Measurements from ENCODE around the gene ZNF268.

Gene ZNF268

DNA sequence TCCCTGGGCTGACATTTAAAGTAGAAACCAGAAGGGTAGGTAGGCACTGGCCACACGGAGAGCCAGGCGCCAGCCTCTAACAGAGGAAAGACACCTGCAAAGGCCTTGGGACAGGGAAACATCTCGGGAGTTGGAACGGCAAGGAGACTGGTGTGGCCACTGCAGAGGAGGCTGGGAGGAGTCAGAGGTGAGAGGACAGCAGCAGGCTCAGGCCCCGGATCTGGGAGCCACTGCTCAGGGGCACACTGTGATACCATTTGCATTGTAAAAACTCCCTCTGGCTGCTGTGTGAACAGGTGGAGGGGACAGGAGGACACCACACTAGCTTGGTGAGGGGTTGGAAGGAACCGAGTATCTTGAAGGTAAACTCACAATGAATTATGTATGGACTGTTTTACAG, 51.7 kb downstream of the ZNF268 start:
- Histone ChIP-seq H3K27ac (ENCODE audit: low read length) (no peak overlapping the region), H3K4me3 (ENCODE audit: low read length) (no peak overlapping the region), H3K4me1 (ENCODE audit: low read length) (no peaks in the 10 kb centered on the region), H3K27me3 (ENCODE audit: low read depth, low read length) (no peaks in the 10 kb centered on the region), H3K36me3 (replicated peaks; ENCODE audit: low read depth, low read length) (no peaks in the 10 kb centered on the region), H2AFZ (ENCODE audit: low read depth, low read length) (no peak overlapping the region), H3K4me2 (ENCODE audit: low read length) (no peak overlapping the region), H3K9me3 (ENCODE audit: insufficient read depth, low read length) (0 out of 2 replicates have a peak, but pooled peaks cover 4% of the 10 kb centered on the region), H4K20me1 (ENCODE audit: insufficient read depth, low read length) (no peaks in the 10 kb centered on the region), H3K79me2 (ENCODE audit: low read length) (no peaks in the 10 kb centered on the region), H3K9ac (ENCODE audit: low read length) (no peak overlapping the region)
- no peak for TF ChIP-seq EZH2phosphoT487 (IDR thresholded peaks at IDR 0.05; ENCODE audit: low read depth)
- TF ChIP-seq CTCF (IDR thresholded peaks at IDR 0.05; ENCODE audit: low read depth, low read length), result no peak

DNA sequence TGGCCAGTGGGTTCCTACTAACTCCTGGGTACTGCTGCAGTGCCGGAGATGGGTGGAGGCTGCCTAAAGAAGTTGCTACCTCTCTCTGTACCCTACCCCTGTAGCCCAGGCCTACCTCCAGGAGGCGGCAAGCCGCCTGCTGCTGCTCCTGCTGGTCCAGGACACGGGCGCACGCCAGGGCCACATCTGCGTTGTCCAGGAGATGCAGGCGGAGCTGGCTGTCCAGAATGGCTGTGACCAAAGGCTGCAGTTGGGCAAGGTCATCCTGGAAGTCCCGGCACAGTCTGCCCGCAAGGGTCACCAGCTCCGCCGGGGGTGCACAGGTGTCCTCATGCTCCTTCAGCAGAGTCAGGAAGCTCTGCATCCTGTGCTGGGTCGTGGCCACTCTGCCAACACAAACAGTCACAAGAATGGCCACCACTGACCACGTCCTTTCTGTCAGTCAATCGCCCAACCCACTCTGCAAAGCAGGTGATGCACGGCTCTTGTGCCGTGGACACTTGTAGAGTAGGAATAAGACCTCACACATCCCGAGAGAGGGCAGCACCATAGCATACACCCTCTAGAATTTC, 52.8 kb downstream of the ZNF268 start:
- Histone ChIP-seq H3K27me3 (ENCODE audit: low read depth, low read length) (no peaks in the 10 kb centered on the region), H3K9ac (ENCODE audit: low read length) (no peak overlapping the region), H3K27ac (ENCODE audit: low read length) (no peak overlapping the region), H3K9me3 (ENCODE audit: insufficient read depth, low read length) (0 out of 2 replicates have a peak, but pooled peaks cover 4% of the 10 kb centered on the region), H3K4me2 (ENCODE audit: low read length) (no peak overlapping the region), H3K79me2 (ENCODE audit: low read length) (no peaks in the 10 kb centered on the region), H3K4me3 (ENCODE audit: low read length) (no peak overlapping the region), H3K36me3 (replicated peaks; ENCODE audit: low read depth, low read length) (no peaks in the 10 kb centered on the region), H4K20me1 (ENCODE audit: insufficient read depth, low read length) (no peaks in the 10 kb centered on the region), H3K4me1 (ENCODE audit: low read length) (no peaks in the 10 kb centered on the region), H2AFZ (ENCODE audit: low read depth, low read length) (no peak overlapping the region)
- TF ChIP-seq EZH2phosphoT487 (IDR thresholded peaks at IDR 0.05; ENCODE audit: low read depth), result no peak
- TF ChIP-seq CTCF (IDR thresholded peaks at IDR 0.05; ENCODE audit: low read depth, low read length), result no peak

DNA sequence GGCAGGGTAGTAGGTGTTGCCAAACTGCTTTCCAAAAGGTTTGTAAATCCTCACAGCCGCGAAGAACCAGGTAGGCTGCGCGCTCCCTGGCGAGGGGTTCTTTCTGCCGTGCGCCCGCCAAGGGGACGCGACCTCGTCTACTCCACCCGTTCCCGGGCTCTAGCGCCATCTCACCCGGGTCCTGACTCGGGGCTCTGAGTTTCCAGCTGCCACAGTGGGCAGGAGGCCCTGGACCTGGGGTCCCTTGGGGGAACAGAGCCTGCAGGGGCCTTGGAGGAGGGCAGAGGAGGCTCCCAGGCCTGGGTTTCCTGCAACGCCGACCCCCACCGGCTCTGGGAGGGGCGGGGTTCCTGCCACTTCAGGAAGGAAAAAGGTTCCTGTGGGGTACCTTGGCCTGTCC, 53.7 kb downstream of the ZNF268 start:
- Histone ChIP-seq H4K20me1 (ENCODE audit: insufficient read depth, low read length) (no peaks in the 10 kb centered on the region), H3K9ac (ENCODE audit: low read length) (no peak overlapping the region), H3K4me3 (ENCODE audit: low read length) (no peak overlapping the region), H2AFZ (ENCODE audit: low read depth, low read length) (no peak overlapping the region), H3K36me3 (replicated peaks; ENCODE audit: low read depth, low read length) (no peaks in the 10 kb centered on the region), H3K79me2 (ENCODE audit: low read length) (no peaks in the 10 kb centered on the region), H3K27me3 (ENCODE audit: low read depth, low read length) (no peaks in the 10 kb centered on the region), H3K4me2 (ENCODE audit: low read length) (no peak overlapping the region), H3K4me1 (ENCODE audit: low read length) (no peaks in the 10 kb centered on the region), H3K27ac (ENCODE audit: low read length) (no peak overlapping the region), H3K9me3 (ENCODE audit: insufficient read depth, low read length) (0 out of 2 replicates have a peak, but pooled peaks cover 2% of the 10 kb centered on the region)
- TF ChIP-seq CTCF (IDR thresholded peaks at IDR 0.05; ENCODE audit: low read depth, low read length) (no peak), EZH2phosphoT487 (IDR thresholded peaks at IDR 0.05; ENCODE audit: low read depth) (no peak)

GRCh38 chr12:133235401-133236112, 54.3 kb downstream of the ZNF268 start, which contains the start of gene ANHX:
Gene ANHX (minus strand): TSS chr12:133235877. CDS start chr12:133234356, 1,521 bp downstream.
- H3K9ac ChIP-seq (ENCODE audit: low read length), result no peak within 1 kb of the TSS

More at GRCh38 chr12:133235401-133236112, 54.3 kb downstream of the ZNF268 start, which contains the start of gene ANHX:
- Histone ChIP-seq H3K27me3 (ENCODE audit: low read depth, low read length) (no peaks in the 10 kb centered on the region), H3K27ac (ENCODE audit: low read length) (no peak within 1 kb of the TSS), H3K4me3 (ENCODE audit: low read length) (no peak within 1 kb of the TSS), H4K20me1 (ENCODE audit: insufficient read depth, low read length) (no peaks in the 10 kb centered on the region), H3K9me3 (ENCODE audit: insufficient read depth, low read length) (0 out of 2 replicates have a peak, but pooled peaks cover 4% of the 10 kb centered on the region), H2AFZ (ENCODE audit: low read depth, low read length) (no peak within 1 kb of the TSS), H3K36me3 (replicated peaks; ENCODE audit: low read depth, low read length) (no peaks in the 10 kb centered on the region), H3K79me2 (ENCODE audit: low read length) (no peaks in the 10 kb centered on the region), H3K4me2 (ENCODE audit: low read length) (no peak within 1 kb of the TSS), H3K4me1 (ENCODE audit: low read length) (no peaks in the 10 kb centered on the region)
- no peak for TF ChIP-seq CTCF (IDR thresholded peaks at IDR 0.05; ENCODE audit: low read depth, low read length)
- no peak for TF ChIP-seq EZH2phosphoT487 (IDR thresholded peaks at IDR 0.05; ENCODE audit: low read depth)
